SK-N-SH treated with all-trans-retinoic acid at 6 μM for 48 hours (cell line): Measurements from ENCODE around the gene ACTN1.

Source experiments
- ATAC-seq: fragments of 200-7000 bp; cut with Tn5 transposase; 3 replicates; pipeline ENCODE4 v1.9.1; 2020; ENCODE audit warnings: mild to moderate bottlenecking, moderate library complexity
- ARNTL ChIP-seq: fragments of 450-650 bp; formaldehyde crosslinking; IDR thresholded peaks from 2 replicates; pipeline ENCODE4 v1.5.0; 2020; ENCODE audit warnings: low read depth, mild to moderate bottlenecking, moderate library complexity, borderline replicate concordance
- BACH2 ChIP-seq: fragments of 250-450 bp; sonication (Bioruptor Pico); IDR thresholded peaks from 2 replicates; pipeline ENCODE4 v1.9.0; 2021; ENCODE audit warnings: mild to moderate bottlenecking, borderline replicate concordance
- CSDC2 ChIP-seq: fragments of 250-450 bp; sonication (Bioruptor Pico); IDR thresholded peaks from 2 replicates; pipeline ENCODE4 v1.5.0; 2020; ENCODE audit warnings: mild to moderate bottlenecking, moderate library complexity
- GLIS3 ChIP-seq: fragments of 250-450 bp; sonication (Bioruptor Pico); IDR thresholded peaks from 2 replicates; pipeline ENCODE4 v1.5.0; 2020; ENCODE audit warnings: mild to moderate bottlenecking, moderate library complexity
- ISL1 ChIP-seq: fragments of 250-450 bp; sonication (Bioruptor Pico); IDR thresholded peaks from 2 replicates; pipeline ENCODE4 v2.1.2; 2022; ENCODE audit warnings: mild to moderate bottlenecking, moderate library complexity
- OSR1 ChIP-seq: fragments of 250-450 bp; sonication (Bioruptor Pico); IDR thresholded peaks from 2 replicates; pipeline ENCODE4 v1.8.0; 2022; ENCODE audit warnings: moderate library complexity, mild to moderate bottlenecking, inconsistent platforms
- PPARA ChIP-seq: fragments of 250-450 bp; sonication (Bioruptor Pico); IDR thresholded peaks from 2 replicates; pipeline ENCODE4 v1.5.0; 2020; ENCODE audit warnings: mild to moderate bottlenecking, borderline replicate concordance
- RARB ChIP-seq: fragments of 250-450 bp; sonication (Bioruptor Pico); IDR thresholded peaks from 2 replicates; pipeline ENCODE4 v1.8.0; 2021; ENCODE audit warnings: mild to moderate bottlenecking, moderate library complexity
- SNAI2 ChIP-seq: fragments of 250-450 bp; sonication (Bioruptor Pico); IDR thresholded peaks from 2 replicates; pipeline ENCODE4 v1.5.0; 2020; ENCODE audit warnings: mild to moderate bottlenecking, moderate library complexity
- TCF4 ChIP-seq: fragments of 250-450 bp; sonication (Bioruptor Pico); IDR thresholded peaks from 2 replicates; pipeline ENCODE4 v1.8.0; 2021; ENCODE audit warnings: mild to moderate bottlenecking, moderate library complexity, borderline replicate concordance
- TOX ChIP-seq: fragments of 250-450 bp; sonication (Bioruptor Pico); IDR thresholded peaks from 2 replicates; pipeline ENCODE4 v1.8.0; 2021; ENCODE audit warnings: mild to moderate bottlenecking, moderate library complexity, borderline replicate concordance
- ZC3H10 ChIP-seq: fragments of 250-450 bp; sonication (Bioruptor Pico); IDR thresholded peaks from 2 replicates; pipeline ENCODE4 v1.5.1; 2021; ENCODE audit warnings: mild to moderate bottlenecking, moderate library complexity
- ZFP3 ChIP-seq: fragments of 250-450 bp; sonication (Bioruptor Pico); IDR thresholded peaks from 2 replicates; pipeline ENCODE4 v1.5.0; 2020; ENCODE audit warnings: mild to moderate bottlenecking, moderate library complexity
- ZFP30 ChIP-seq: fragments of 450-650 bp; formaldehyde crosslinking; IDR thresholded peaks from 2 replicates; pipeline ENCODE4 v1.5.0; 2022; ENCODE audit warnings: mild to moderate bottlenecking, moderate library complexity
- ZNF565 ChIP-seq: fragments of 450-650 bp; formaldehyde crosslinking; conservative IDR thresholded peaks from 2 replicates; pipeline ENCODE4 v1.5.0; 2020; ENCODE audit warnings: low read depth, mild to moderate bottlenecking, moderate library complexity
- ZNF70 ChIP-seq: fragments of 450-650 bp; formaldehyde crosslinking; IDR thresholded peaks from 2 replicates; pipeline ENCODE4 v1.5.0; 2020; ENCODE audit warnings: mild to moderate bottlenecking, moderate library complexity
- ZNF8 ChIP-seq: fragments of 450-650 bp; formaldehyde crosslinking; IDR thresholded peaks from 2 replicates; pipeline ENCODE4 v1.5.0; 2020; ENCODE audit warnings: mild to moderate bottlenecking, moderate library complexity
- TF ChIP-seq, protein P1 (sequence below): fragments of 250-450 bp; sonication (Bioruptor Pico); IDR thresholded peaks from 2 replicates; pipeline ENCODE4 v1.5.1; 2021; ENCODE audit warnings: mild to moderate bottlenecking, moderate library complexity
- TF ChIP-seq, protein P2 (sequence below): fragments of 250-450 bp; sonication (Bioruptor Pico); IDR thresholded peaks from 2 replicates; pipeline ENCODE4 v1.5.1; 2020; ENCODE audit warnings: low read depth, mild to moderate bottlenecking, moderate library complexity
- TF ChIP-seq, protein P3 (sequence below): fragments of 250-450 bp; sonication (Bioruptor Pico); IDR thresholded peaks from 2 replicates; pipeline ENCODE4 v1.8.0; 2020; ENCODE audit warnings: mild to moderate bottlenecking, moderate library complexity, borderline replicate concordance
- TF ChIP-seq, protein P4 (sequence below): fragments of 250-450 bp; sonication (Bioruptor Pico); IDR thresholded peaks from 2 replicates; pipeline ENCODE4 v1.8.0; 2021; ENCODE audit warnings: low read depth, mild to moderate bottlenecking, moderate library complexity, borderline replicate concordance

The ACTN1 gene

DNA sequence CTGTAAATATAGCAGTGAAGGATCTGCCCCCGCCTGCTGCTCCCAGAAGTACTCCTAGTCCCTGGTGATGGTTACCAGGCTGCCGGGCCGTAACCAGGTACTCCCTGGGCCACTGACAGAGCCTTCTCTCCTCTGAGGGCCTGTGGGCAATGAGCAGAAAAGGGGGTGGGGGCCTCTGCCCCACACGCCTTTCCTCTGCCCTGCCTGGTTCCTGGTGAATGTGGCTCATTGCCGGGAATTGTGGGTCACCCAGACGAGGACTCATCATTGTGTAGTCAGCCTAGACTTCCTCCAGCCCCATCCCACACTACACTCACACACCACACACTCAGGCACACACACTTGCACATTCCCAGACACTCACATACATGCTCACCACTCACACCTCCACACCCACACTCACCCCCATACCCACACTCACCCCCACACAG lies 35.7 kb upstream of the ACTN1 start:
- TF ChIP-seq ZNF70, result no peak
- no peak for TF ChIP-seq SNAI2 (CRISPR knock-in tag)
- TF ChIP-seq ZNF8 (CRISPR knock-in tag), result no peak
- no peak for TF ChIP-seq RARB (CRISPR knock-in tag)
- TF ChIP-seq, protein P1, sequence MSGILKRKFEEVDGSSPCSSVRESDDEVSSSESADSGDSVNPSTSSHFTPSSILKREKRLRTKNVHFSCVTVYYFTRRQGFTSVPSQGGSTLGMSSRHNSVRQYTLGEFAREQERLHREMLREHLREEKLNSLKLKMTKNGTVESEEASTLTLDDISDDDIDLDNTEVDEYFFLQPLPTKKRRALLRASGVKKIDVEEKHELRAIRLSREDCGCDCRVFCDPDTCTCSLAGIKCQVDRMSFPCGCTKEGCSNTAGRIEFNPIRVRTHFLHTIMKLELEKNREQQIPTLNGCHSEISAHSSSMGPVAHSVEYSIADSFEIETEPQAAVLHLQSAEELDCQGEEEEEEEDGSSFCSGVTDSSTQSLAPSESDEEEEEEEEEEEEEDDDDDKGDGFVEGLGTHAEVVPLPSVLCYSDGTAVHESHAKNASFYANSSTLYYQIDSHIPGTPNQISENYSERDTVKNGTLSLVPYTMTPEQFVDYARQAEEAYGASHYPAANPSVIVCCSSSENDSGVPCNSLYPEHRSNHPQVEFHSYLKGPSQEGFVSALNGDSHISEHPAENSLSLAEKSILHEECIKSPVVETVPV (CRISPR knock-in tag), result no peak
- no peak for TF ChIP-seq ZC3H10 (CRISPR knock-in tag)
- no peak for TF ChIP-seq ZFP3 (CRISPR knock-in tag)
- no peak for TF ChIP-seq OSR1
- TF ChIP-seq ISL1 (CRISPR knock-in tag), result no peak
- no peak for TF ChIP-seq CSDC2 (CRISPR knock-in tag)
- no peak for TF ChIP-seq ARNTL (CRISPR knock-in tag)
- TF ChIP-seq, protein P2, sequence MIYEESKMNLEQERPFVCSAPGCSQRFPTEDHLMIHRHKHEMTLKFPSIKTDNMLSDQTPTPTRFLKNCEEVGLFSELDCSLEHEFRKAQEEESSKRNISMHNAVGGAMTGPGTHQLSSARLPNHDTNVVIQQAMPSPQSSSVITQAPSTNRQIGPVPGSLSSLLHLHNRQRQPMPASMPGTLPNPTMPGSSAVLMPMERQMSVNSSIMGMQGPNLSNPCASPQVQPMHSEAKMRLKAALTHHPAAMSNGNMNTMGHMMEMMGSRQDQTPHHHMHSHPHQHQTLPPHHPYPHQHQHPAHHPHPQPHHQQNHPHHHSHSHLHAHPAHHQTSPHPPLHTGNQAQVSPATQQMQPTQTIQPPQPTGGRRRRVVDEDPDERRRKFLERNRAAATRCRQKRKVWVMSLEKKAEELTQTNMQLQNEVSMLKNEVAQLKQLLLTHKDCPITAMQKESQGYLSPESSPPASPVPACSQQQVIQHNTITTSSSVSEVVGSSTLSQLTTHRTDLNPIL, result no peak
- no peak for TF ChIP-seq PPARA (CRISPR knock-in tag)
- TF ChIP-seq ZFP30 (CRISPR knock-in tag), result no peak
- TF ChIP-seq, protein P3, sequence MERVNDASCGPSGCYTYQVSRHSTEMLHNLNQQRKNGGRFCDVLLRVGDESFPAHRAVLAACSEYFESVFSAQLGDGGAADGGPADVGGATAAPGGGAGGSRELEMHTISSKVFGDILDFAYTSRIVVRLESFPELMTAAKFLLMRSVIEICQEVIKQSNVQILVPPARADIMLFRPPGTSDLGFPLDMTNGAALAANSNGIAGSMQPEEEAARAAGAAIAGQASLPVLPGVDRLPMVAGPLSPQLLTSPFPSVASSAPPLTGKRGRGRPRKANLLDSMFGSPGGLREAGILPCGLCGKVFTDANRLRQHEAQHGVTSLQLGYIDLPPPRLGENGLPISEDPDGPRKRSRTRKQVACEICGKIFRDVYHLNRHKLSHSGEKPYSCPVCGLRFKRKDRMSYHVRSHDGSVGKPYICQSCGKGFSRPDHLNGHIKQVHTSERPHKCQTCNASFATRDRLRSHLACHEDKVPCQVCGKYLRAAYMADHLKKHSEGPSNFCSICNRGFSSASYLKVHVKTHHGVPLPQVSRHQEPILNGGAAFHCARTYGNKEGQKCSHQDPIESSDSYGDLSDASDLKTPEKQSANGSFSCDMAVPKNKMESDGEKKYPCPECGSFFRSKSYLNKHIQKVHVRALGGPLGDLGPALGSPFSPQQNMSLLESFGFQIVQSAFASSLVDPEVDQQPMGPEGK (CRISPR knock-in tag), result no peak
- no peak for TF ChIP-seq GLIS3 (CRISPR knock-in tag)
- no peak for TF ChIP-seq TOX (CRISPR knock-in tag)
- TF ChIP-seq, protein P4, sequence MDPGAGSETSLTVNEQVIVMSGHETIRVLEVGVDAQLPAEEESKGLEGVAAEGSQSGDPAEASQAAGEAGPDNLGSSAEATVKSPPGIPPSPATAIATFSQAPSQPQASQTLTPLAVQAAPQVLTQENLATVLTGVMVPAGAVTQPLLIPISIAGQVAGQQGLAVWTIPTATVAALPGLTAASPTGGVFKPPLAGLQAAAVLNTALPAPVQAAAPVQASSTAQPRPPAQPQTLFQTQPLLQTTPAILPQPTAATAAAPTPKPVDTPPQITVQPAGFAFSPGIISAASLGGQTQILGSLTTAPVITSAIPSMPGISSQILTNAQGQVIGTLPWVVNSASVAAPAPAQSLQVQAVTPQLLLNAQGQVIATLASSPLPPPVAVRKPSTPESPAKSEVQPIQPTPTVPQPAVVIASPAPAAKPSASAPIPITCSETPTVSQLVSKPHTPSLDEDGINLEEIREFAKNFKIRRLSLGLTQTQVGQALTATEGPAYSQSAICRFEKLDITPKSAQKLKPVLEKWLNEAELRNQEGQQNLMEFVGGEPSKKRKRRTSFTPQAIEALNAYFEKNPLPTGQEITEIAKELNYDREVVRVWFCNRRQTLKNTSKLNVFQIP (CRISPR knock-in tag), result no peak

DNA sequence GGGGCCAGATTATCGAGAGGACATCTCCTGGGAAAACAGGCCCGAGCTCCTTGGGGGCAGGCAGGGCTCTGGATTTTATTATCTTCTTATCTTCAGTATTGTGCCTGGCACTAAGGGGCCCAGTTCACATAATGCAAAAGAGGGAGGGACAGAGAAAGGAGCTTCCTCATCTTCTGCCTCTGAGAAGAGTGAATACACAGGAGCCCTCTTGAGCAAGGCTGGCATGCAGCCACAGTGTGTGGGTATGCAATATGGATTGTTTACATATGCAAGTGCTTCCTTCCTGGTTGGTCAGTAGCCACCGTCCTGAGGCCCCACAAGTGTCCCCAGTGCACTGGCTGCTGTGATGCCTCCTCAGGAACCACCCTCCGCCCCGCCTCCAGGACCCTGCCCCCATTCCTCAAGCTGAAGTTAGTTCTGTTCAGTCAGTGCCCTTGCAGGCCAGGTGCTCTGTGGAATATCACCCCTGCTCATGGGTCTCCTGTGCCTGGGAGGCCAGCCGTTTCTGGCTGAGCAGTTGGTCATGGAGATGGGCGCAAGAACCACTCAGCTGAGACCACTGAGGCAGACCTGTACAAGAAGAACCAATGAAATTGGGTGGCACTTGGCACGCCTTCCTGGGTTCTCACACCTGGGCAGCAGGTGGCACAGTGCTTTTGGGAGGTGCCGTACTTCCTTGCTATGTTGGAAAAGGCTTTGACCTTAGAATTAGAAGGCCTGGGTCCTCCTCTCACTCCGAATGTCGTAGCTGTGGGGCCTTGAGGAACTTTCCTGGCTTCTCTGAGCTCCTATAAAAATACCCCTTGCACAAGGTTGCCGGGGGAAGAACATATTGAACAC lies 35.1 kb upstream of the ACTN1 start:
- TF ChIP-seq TCF4 (CRISPR knock-in tag), result no peak; the same call in 1 of the 2 replicates
- no peak for TF ChIP-seq OSR1
- no peak for TF ChIP-seq PPARA (CRISPR knock-in tag)
- TF ChIP-seq CSDC2 (CRISPR knock-in tag), result no peak
- TF ChIP-seq ZNF565 (CRISPR knock-in tag), result no peak
- TF ChIP-seq, protein P3 (CRISPR knock-in tag), result no peak
- TF ChIP-seq, protein P2, result no peak
- no peak for TF ChIP-seq GLIS3 (CRISPR knock-in tag)
- no peak for TF ChIP-seq RARB (CRISPR knock-in tag)
- no peak for TF ChIP-seq ARNTL (CRISPR knock-in tag)
- no peak for TF ChIP-seq TOX (CRISPR knock-in tag)
- no peak for TF ChIP-seq BACH2 (CRISPR knock-in tag)
- TF ChIP-seq SNAI2 (CRISPR knock-in tag), result no peak
- TF ChIP-seq, protein P1 (CRISPR knock-in tag), result no peak
- ATAC-seq, result peak; percentile 70

More for the DNA sequence above, 35.7 kb upstream of the ACTN1 start:
- ATAC-seq, result no peak
